Erythroblast (primary cell): Measurements from ENCODE around the gene PPFIA4.

Experiments
- GATA1 ChIP-seq: IDR thresholded peaks from 2 replicates; pipeline ENCODE4 v1.6.1; 2011; ENCODE audit warnings: low read depth, mild to moderate bottlenecking, control low read depth, low read length, moderate library complexity
- POLR2A ChIP-seq: IDR thresholded peaks from 2 replicates; pipeline ENCODE4 v1.6.1; 2011; ENCODE audit warnings: mild to moderate bottlenecking, low read length

DNA sequence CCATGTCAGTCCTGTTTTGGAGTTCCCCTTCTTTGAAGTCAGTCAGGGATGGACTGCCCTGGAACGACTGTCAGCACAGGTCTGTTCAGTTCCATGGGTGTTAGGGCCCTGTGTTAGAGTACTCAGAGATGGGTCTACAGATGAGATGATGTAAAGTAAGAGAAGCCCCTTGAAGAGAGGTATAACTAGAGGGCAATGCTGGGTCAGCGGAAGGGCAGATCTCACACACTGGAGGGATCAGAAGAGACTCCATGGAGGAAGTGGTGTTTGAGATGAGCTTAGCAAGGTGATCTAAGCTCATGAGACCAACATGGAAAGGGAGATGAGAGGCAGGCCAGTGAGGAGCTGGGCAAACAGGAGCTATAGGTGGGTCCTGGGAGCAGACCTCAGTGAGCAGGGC, 7.6 kb downstream of the PPFIA4 start:
- TF ChIP-seq POLR2A = no peak
- TF ChIP-seq GATA1 = no peak
